ENCODE results near the gene ARHGAP32.
A peak's percentile ranks its signal among the peaks of the same experiment; 100 is the strongest.

Gene ARHGAP32

DNA sequence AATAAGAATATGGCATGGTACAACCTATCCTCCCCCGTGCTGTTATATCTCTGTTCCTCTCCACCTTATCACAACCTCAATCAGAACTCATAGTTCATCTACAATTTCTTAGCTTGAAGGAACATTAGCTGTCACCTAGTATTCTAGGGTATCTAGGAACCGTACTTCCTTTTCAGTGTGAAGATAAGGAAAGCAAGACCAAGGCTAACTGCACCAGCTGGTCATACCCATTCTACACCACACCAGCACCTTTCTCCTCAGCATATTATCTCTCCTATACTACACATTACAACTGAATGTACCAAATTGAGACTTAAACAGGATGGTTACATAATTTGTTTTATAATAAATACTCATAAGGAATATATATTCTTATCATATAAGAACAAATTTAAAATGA, 73.1 kb downstream of the ARHGAP32 start:
- peak overlapping the region in 1 of 2 donors; percentile 11 for H3K27ac Mint-ChIP-seq
- no peaks in the 10 kb centered on the region for H3K9me3 Mint-ChIP-seq
- no peaks in the 10 kb centered on the region for H3K36me3 Mint-ChIP-seq (ENCODE audit: insufficient read depth)
- ATAC-seq (replicated peaks) (no peak), DNase-seq (no peak)
- H3K4me3 Mint-ChIP-seq: no peak overlapping the region
- no peaks in the 10 kb centered on the region for H3K27me3 Mint-ChIP-seq
- no peaks in the 10 kb centered on the region for H3K4me1 Mint-ChIP-seq (ENCODE audit: low read depth in 2 of 2)

DNA sequence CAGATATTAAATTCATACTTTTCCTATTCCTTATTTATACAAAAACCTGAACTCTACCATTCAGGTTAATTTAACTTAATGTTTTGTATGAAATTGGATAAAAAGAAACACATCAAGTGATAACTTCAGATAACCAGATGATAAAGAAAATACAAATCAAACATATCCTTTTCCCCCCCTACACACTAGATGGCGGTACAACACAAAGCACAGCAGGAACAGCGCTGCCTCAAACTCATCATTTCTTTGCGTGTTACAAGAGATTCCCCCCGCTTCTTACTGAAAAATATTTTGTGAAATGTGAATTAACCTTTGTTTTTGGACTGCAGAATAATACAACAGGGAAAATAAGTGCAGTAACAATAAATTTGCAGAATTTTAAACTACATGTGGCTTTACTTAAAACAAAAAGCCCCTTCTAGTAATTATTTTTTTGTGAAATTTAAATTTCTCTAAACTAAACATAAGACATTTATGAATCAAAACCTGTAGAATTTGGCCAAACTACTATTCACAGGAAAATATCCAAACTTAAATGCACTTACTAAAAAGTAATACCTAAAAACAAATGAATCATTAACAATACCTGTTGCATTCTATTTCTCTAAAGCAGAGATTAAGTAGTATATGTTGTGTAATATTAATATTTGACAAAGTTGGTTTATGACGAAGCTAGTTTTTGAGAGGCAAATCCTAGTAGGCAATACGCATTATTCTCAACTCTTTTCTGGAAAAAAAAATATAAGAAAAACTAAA, 74.4 kb downstream of the ARHGAP32 start:
- Mint-ChIP-seq H3K4me1 (ENCODE audit: low read depth in 2 of 2) (no peaks in the 10 kb centered on the region), H3K4me3 (no peak overlapping the region), H3K27ac (no peak overlapping the region), H3K36me3 (ENCODE audit: insufficient read depth) (peaks cover under 1% of the 10 kb centered on the region), H3K27me3 (no peaks in the 10 kb centered on the region), H3K9me3 (no peaks in the 10 kb centered on the region)
- DNase-seq: peak; percentile 7 to 31 (median 27)
- ATAC-seq (replicated peaks): peak; percentile 47

DNA sequence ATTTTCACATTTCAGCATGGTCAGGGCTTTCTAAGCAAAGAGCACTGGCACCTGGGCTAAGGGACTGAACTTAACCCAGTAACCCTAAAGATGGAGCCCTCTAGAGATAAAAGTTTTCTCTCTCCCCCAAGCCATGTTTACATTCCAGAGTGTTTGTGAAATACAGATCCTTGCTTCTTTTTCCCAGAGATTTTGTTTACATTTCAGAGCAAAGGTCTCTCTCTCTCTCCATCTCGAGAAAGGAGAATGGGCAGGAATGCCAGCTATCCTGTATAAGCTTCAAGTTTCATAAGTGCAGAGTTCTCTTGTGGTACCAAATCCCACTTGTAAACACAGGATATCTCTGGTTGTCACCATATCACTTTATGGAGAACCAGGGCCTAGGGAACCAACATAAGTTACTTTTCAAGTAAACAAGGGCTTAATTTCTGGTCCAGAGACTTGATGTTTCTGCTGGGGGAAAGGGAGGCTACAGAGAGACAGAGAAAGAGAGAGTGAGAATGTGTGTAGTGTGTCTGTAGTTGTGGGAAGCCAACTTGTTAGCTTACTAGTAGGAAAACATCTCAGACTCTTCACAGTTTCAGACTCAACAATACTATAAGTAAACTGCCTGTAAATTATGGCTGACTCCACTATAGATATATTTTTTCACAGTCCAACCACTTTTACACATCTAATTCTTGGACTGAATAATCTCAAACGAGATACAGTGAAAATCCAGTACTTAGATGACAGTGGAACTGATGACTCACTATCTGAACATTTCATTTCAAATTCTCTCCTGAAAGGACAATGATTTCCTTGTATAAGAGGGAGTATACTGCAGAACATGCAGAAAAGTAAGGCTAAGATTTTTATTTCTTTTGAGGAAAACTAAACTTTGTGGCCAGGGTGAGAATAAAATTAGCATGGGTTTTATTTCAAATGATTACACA, 76.2 kb downstream of the ARHGAP32 start:
- no peak for ATAC-seq (replicated peaks)
- Mint-ChIP-seq H3K4me1 (ENCODE audit: low read depth in 2 of 2) (no peaks in the 10 kb centered on the region), H3K27ac (no peak overlapping the region)

DNA sequence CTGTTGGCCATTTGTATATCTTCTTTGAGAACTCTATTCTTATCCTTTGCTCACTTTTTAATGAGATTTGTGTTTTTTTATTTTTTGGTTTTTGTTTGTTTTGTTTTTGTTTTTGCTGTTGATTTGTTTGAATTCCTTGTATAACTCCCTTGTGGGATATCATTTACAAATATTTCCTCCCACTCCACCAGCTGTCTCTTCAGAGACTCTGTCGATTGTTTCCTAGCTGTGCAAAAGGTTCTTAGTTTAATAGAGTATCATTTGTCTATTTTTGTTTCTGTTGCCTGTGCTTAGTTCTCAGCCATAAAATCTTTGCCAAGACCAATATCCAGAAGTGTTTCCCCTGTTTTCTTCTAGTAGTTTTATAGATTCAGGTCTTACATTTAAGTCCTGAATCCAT, 82.4 kb downstream of the ARHGAP32 start:
- Mint-ChIP-seq H3K27ac (no peak overlapping the region), H3K9me3 (peaks cover 2 to 8% of the 10 kb centered on the region in 2 donors), H3K36me3 (ENCODE audit: insufficient read depth) (peaks cover 6% of the 10 kb centered on the region), H3K4me1 (ENCODE audit: low read depth in 2 of 2) (no peaks in the 10 kb centered on the region), H3K4me3 (no peak overlapping the region), H3K27me3 (no peaks in the 10 kb centered on the region)
- ATAC-seq (replicated peaks): no peak
- no peak for DNase-seq

More for the DNA sequence above, 76.2 kb downstream of the ARHGAP32 start:
- H3K4me3 Mint-ChIP-seq: no peak overlapping the region
- H3K9me3 Mint-ChIP-seq: no peaks in the 10 kb centered on the region
- no peaks in the 10 kb centered on the region for H3K27me3 Mint-ChIP-seq
- no peak for DNase-seq
- peaks cover 6% of the 10 kb centered on the region for H3K36me3 Mint-ChIP-seq (ENCODE audit: insufficient read depth)

DNA sequence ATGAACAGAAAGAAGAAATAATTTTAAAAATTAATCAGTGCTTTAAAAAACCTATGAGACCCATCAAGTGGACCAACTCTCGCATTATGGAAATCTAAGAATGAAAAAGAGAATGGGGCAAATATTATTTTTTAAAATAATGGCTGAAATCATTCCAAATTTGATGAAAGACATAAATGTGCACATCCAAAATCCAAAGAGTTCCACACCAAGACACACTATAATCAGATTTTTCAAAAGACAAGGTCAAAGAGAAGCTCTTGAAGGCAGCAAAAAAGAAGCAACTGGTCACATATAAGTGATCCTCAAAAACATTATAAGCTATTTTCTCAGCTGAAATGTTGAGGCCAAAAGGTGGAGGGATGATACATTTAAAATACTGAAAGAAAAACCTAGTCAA, 85.3 kb downstream of the ARHGAP32 start:
- no peaks in the 10 kb centered on the region for H3K4me1 Mint-ChIP-seq (ENCODE audit: low read depth in 2 of 2)

DNA sequence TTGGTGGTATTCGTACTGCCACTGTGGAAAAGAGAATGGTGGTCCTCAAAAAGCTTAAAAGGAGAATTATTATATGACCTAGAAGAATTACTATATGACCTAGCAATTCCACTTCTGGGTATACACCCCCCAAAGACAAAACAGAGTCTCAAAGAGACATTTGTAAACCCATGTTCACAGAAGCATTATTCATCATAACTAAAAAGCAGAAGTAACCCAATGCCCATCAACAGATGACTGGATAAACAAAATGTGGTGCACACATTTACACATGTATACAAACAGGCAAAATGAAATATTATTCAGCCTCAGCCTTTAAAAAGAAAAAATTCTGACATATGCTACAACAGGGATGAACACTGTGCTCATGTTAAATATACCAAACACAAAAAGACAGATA, 89.4 kb downstream of the ARHGAP32 start:
- no peak for ATAC-seq (replicated peaks)
- Mint-ChIP-seq H3K36me3 (ENCODE audit: insufficient read depth) (no peaks in the 10 kb centered on the region), H3K9me3 (peaks cover 2 to 23% of the 10 kb centered on the region in 2 donors), H3K27me3 (peaks cover 0 to 5% of the 10 kb centered on the region in 2 donors), H3K27ac (no peak overlapping the region), H3K4me3 (no peak overlapping the region), H3K4me1 (ENCODE audit: low read depth in 2 of 2) (no peaks in the 10 kb centered on the region)
- no peak for DNase-seq

More for the DNA sequence above, 85.3 kb downstream of the ARHGAP32 start:
- no peak overlapping the region for H3K27ac Mint-ChIP-seq
- H3K36me3 Mint-ChIP-seq (ENCODE audit: insufficient read depth): no peaks in the 10 kb centered on the region
- DNase-seq (no peak), ATAC-seq (replicated peaks) (no peak)
- H3K9me3 Mint-ChIP-seq: peaks cover 2 to 8% of the 10 kb centered on the region in 2 donors
- H3K27me3 Mint-ChIP-seq: no peaks in the 10 kb centered on the region
- no peak overlapping the region for H3K4me3 Mint-ChIP-seq

DNA sequence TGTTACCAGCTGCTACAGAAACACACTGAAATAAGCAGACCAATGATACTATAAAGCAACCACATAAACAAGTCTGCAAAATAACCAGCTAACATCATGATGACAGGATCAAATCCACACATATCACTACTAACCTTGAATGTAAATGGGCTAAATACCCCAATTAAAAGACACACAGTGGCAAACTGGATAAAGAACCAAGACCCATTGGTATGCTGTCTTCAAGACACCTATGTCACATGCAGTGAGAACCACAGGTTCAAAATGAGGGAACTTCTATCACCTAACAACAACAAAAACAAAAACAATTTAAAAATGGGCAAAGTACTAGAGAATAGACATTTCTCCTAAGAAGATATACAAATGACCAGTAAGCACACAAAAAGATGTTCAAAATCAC, 89.9 kb downstream of the ARHGAP32 start:
- ATAC-seq (replicated peaks) (no peak), DNase-seq (no peak)
- no peaks in the 10 kb centered on the region for H3K36me3 Mint-ChIP-seq (ENCODE audit: insufficient read depth)
- no peak overlapping the region for H3K27ac Mint-ChIP-seq
- H3K27me3 Mint-ChIP-seq: peaks cover 0 to 5% of the 10 kb centered on the region in 2 donors
- H3K4me3 Mint-ChIP-seq: no peak overlapping the region
- peaks cover 2 to 23% of the 10 kb centered on the region in 2 donors for H3K9me3 Mint-ChIP-seq
- H3K4me1 Mint-ChIP-seq (ENCODE audit: low read depth in 2 of 2): no peaks in the 10 kb centered on the region

DNA sequence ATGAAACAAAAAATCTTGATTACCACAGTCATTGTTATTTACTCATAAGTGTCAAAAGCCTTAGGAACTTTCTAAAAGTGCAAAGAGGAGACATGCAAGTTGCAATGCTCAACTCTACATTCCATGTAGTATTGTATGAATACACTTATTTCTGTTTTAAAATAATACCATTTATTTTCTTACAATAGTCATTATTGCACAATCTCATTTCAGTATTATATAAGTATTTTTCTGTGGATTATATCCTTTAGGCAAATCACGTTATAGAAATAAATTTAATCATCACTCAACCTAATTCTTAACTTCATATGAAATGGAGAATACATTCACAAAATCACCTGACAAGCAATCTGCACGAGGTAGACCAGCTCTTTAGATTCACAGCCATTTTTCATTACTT, 98.8 kb downstream of the ARHGAP32 start:
- H3K9me3 Mint-ChIP-seq: peaks cover 3 to 11% of the 10 kb centered on the region in 2 donors
- ATAC-seq (replicated peaks) (no peak), DNase-seq (no peak)
- peaks cover 3% of the 10 kb centered on the region for H3K36me3 Mint-ChIP-seq (ENCODE audit: insufficient read depth)
- no peak overlapping the region for H3K27ac Mint-ChIP-seq
- H3K4me3 Mint-ChIP-seq: no peak overlapping the region
- no peaks in the 10 kb centered on the region for H3K4me1 Mint-ChIP-seq (ENCODE audit: low read depth in 2 of 2)
- H3K27me3 Mint-ChIP-seq: no peaks in the 10 kb centered on the region

DNA sequence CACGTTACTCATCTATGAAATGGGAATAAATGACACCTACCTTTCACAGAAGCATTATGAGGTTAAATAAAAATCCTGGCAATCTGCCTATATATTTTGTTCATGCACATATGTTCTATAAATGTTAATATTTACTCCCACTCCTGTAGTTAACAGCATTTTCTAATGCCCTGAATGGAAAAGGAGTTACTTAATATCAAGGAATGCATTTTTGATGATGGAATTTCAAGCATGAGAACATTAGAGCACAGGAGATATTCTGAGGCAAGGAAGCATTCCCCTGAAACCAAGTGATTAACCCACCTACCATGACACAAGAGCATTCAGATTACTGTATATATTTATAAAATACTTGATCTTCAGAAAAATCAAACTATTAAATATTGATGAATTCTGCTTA, 102.1 kb downstream of the ARHGAP32 start:
- no peak overlapping the region for H3K4me3 Mint-ChIP-seq

DNA sequence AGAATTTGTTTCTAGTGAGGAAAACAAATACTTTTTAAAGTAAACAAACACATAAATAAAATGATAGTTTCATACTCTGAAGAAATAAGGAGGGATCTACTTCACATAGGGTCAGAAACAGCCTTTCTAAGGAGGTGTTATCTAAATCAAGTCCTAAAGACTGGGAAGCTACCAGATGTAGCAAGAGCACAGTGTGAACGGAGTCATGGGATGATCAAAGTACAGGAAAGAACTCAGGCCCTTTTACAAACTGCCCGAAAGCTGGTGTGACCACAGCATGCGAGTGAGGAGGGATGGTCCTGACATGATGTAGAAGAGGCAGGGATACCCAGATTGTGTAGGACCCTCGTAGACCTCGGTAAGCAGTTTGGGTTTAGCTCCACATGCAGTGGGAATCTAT, 102.8 kb downstream of the ARHGAP32 start:
- Mint-ChIP-seq H3K27ac (no peak overlapping the region), H3K27me3 (no peaks in the 10 kb centered on the region), H3K9me3 (peaks cover 2% of the 10 kb centered on the region in 2 donors), H3K4me1 (ENCODE audit: low read depth in 2 of 2) (no peaks in the 10 kb centered on the region), H3K36me3 (ENCODE audit: insufficient read depth) (peaks cover 3% of the 10 kb centered on the region), H3K4me3 (no peak overlapping the region)
- ATAC-seq (replicated peaks) (no peak), DNase-seq (no peak)

More for the DNA sequence above, 102.1 kb downstream of the ARHGAP32 start:
- no peak for ATAC-seq (replicated peaks)
- no peak overlapping the region for H3K27ac Mint-ChIP-seq
- peaks cover 3% of the 10 kb centered on the region for H3K36me3 Mint-ChIP-seq (ENCODE audit: insufficient read depth)
- no peaks in the 10 kb centered on the region for H3K27me3 Mint-ChIP-seq
- DNase-seq: no peak
- H3K4me1 Mint-ChIP-seq (ENCODE audit: low read depth in 2 of 2): no peaks in the 10 kb centered on the region
- peaks cover 0 to 2% of the 10 kb centered on the region in 2 donors for H3K9me3 Mint-ChIP-seq

DNA sequence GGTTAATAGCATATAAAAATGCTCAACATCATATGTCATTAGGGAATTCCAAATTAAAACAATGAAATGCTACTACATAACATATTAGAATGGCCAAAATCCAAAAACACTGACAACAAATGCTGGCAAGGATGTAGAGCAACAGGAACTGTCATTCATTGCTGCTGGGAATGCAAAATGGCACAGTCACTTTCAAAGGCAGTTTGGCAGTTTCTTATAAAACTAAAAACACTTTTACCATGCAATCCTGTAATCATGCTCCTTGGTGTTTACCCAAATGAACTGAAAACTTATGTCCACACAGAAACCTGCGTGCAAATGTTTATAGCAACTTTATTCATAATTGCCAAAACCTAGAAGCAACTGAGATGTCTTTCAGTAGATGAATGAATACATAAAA, 105.1 kb downstream of the ARHGAP32 start:
- Mint-ChIP-seq H3K4me3 (no peak overlapping the region), H3K27ac (no peak overlapping the region), H3K9me3 (peaks cover 5 to 24% of the 10 kb centered on the region in 2 donors), H3K4me1 (ENCODE audit: low read depth in 2 of 2) (no peaks in the 10 kb centered on the region), H3K36me3 (ENCODE audit: insufficient read depth) (peaks cover 3% of the 10 kb centered on the region), H3K27me3 (no peaks in the 10 kb centered on the region)
- ATAC-seq (replicated peaks) (no peak), DNase-seq (no peak)

DNA sequence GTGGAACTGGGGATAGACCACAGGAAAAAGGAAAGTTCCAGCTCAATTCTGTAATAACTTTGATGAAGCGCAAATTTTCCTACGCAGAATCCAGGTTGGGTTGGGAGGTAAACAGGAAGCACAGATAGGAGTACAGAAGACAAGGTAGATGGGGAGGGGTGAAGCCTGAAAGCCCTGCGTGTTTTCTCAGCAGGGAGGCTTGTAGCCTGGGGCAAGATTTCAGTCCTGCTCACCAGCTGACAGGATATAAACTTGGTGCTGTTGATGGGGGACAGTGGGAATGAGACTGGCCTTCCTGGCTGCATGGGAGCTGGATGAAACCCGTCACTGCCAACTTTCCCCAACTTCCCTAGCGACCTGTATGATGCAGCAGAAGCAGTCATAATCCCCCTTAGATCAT, 114.9 kb downstream of the ARHGAP32 start:
- Mint-ChIP-seq H3K27me3 (peaks cover 11 to 26% of the 10 kb centered on the region in 2 donors), H3K27ac (no peak overlapping the region), H3K36me3 (ENCODE audit: insufficient read depth) (no peaks in the 10 kb centered on the region), H3K9me3 (peaks cover 3 to 8% of the 10 kb centered on the region in 2 donors), H3K4me1 (ENCODE audit: low read depth in 2 of 2) (no peaks in the 10 kb centered on the region), H3K4me3 (no peak overlapping the region)
- DNase-seq (no peak), ATAC-seq (replicated peaks) (no peak)

DNA sequence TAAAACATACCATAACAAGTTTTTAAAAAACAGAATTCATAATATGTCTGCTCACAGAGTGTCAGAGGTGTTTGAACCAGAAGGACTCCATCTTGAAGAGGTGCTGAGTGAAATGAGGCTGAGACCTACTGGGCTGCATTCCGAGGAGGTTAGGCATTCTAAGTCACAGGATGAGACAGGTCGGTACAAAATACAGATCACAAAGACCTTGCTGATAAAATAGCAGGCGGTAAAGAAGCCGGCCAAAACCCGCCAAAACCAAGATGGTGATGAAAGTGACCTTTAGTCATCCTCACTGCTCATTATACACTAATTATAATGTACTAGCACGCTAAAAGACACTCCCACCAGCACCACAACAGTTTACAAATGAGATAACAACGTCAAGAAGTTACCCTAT, 116.4 kb downstream of the ARHGAP32 start:
- no peak for ATAC-seq (replicated peaks)
- peaks cover 11 to 33% of the 10 kb centered on the region in 2 donors for H3K27me3 Mint-ChIP-seq
- H3K27ac Mint-ChIP-seq: no peak overlapping the region
- no peak overlapping the region for H3K4me3 Mint-ChIP-seq
- H3K9me3 Mint-ChIP-seq: peaks cover 0 to 10% of the 10 kb centered on the region in 2 donors
- no peaks in the 10 kb centered on the region for H3K4me1 Mint-ChIP-seq (ENCODE audit: low read depth in 2 of 2)
- no peaks in the 10 kb centered on the region for H3K36me3 Mint-ChIP-seq (ENCODE audit: insufficient read depth)
- no peak for DNase-seq
